ENCODE results near the gene MAPRE2.

- no peak for TF ChIP-seq EZH2 (IDR thresholded peaks at IDR 0.05)
- TF ChIP-seq POLR2AphosphoS5 (IDR thresholded peaks at IDR 0.05; ENCODE audit: borderline replicate concordance, low read depth, low read length) = no peak
These were observed 117.7 kb downstream of the MAPRE2 start for GRCh38 chr18:35158728-35159450.
